Measurements from ENCODE around the gene KRTAP5-4. TPM values are rescaled to one million over a fixed set of nuclear protein-coding genes. Genes with fewer than 3 reads are reported as not detected.
"Not testable (repeated sequence)": the region's sequence is repeated elsewhere in the genome, so short reads cannot be mapped to it uniquely, and the experiment has no call there.

Gene KRTAP5-4
- total RNA-seq, 1 donor from 2014 or later, result not detected

DNA sequence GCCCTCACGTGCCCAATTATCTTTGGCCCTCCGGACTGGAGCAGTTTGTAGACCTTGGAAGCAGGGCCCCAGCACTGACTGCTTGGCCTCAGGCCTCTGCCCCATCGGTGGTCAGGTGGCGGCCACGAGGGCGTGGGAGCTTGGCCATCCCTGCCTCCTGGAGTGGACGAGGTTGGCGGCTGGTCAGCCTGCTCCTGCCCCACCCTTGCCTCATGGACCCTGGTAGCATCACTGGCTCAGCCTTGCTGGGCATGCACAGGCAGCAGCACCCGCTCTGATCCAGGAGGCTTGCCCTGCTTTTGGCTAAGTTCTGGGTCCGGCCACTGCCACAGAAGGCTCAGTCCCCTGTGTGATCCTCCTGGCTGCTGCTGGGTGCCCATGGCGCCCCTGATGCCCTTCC is 17.8 kb downstream of the KRTAP5-4 start:
- H3K27me3 Mint-ChIP-seq (ENCODE audit: low read depth), result peaks cover 51% of the 10 kb centered on the region
- no peaks in the 10 kb centered on the region for H3K36me3 Mint-ChIP-seq (ENCODE audit: low read depth)
- H3K4me1 Mint-ChIP-seq, result peaks cover 9% of the 10 kb centered on the region
- peaks cover 5% of the 10 kb centered on the region for H3K9me3 Mint-ChIP-seq
- DNase-seq (ENCODE audit: low read depth, low spot score), result no peak
- H3K4me3 Mint-ChIP-seq, result no peak overlapping the region
- H3K27ac Mint-ChIP-seq (ENCODE audit: unreplicated experiment), result no peak overlapping the region
- TF ChIP-seq, protein P1, sequence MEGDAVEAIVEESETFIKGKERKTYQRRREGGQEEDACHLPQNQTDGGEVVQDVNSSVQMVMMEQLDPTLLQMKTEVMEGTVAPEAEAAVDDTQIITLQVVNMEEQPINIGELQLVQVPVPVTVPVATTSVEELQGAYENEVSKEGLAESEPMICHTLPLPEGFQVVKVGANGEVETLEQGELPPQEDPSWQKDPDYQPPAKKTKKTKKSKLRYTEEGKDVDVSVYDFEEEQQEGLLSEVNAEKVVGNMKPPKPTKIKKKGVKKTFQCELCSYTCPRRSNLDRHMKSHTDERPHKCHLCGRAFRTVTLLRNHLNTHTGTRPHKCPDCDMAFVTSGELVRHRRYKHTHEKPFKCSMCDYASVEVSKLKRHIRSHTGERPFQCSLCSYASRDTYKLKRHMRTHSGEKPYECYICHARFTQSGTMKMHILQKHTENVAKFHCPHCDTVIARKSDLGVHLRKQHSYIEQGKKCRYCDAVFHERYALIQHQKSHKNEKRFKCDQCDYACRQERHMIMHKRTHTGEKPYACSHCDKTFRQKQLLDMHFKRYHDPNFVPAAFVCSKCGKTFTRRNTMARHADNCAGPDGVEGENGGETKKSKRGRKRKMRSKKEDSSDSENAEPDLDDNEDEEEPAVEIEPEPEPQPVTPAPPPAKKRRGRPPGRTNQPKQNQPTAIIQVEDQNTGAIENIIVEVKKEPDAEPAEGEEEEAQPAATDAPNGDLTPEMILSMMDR (conservative IDR thresholded peaks at IDR 0.05), result no peak

- H3K27me3 Mint-ChIP-seq (ENCODE audit: low read depth), result peaks cover 54% of the 10 kb centered on the region
- peaks cover 9% of the 10 kb centered on the region for H3K4me1 Mint-ChIP-seq
- TF ChIP-seq, protein P1 (conservative IDR thresholded peaks at IDR 0.05), result no peak
- H3K9me3 Mint-ChIP-seq, result peaks cover 5% of the 10 kb centered on the region
- H3K27ac Mint-ChIP-seq (ENCODE audit: unreplicated experiment), result no peak overlapping the region
- no peaks in the 10 kb centered on the region for H3K36me3 Mint-ChIP-seq (ENCODE audit: low read depth)
- no peak for DNase-seq (ENCODE audit: low read depth, low spot score)
- H3K4me3 Mint-ChIP-seq, result no peak overlapping the region
Measured at GRCh38 chr11:1603629-1604028, 18.3 kb downstream of the KRTAP5-4 start.

DNA sequence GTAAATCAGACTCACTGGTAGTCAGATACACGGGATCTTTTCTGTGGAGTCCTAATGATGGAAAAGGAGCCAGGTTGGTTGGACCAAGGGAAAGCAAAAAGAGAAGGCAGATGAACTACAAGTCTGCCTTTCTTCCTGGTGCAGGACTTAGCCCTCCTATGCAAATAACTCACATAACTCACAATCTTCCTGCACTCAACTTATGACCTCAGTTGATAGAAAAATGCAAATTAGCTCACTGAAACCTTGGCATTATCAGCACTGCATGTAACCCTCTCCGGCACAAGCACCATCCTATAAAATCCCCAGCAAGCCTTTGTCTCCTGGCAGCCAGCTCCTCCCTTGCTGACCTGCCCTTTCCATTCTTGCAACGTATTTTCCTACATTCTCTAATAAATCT is 20.3 kb downstream of the KRTAP5-4 start:
- not testable (repeated sequence) for H3K4me3 Mint-ChIP-seq; DNase-seq (ENCODE audit: low read depth, low spot score); H3K9me3 Mint-ChIP-seq; H3K4me1 Mint-ChIP-seq; H3K27ac Mint-ChIP-seq (ENCODE audit: unreplicated experiment); H3K36me3 Mint-ChIP-seq (ENCODE audit: low read depth)
- peaks cover 58% of the 10 kb centered on the region for H3K27me3 Mint-ChIP-seq (ENCODE audit: low read depth)

DNA sequence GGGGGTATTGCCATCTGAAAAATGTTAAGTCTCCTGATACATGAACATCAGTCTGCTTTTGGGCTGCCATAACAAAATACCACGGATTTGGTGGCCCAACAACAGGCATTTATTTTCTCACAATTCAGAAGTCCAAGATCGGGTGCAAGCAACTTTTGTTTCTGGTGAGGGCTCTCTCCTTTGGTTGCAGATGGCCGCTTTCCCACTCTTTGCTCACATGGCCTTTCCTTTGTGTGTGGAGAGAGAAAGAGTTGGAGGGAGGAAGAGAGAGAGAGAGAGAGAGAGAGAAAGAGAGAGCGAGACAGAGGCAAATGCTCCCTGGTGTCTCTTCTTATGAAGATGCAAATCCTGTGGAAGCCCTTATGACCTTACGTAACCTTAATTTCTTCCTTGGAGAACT is 21.3 kb downstream of the KRTAP5-4 start:
- H3K9me3 Mint-ChIP-seq, result peaks cover 5% of the 10 kb centered on the region
- H3K27me3 Mint-ChIP-seq (ENCODE audit: low read depth), result peaks cover 65% of the 10 kb centered on the region
- H3K4me3 Mint-ChIP-seq, result no peak overlapping the region
- H3K36me3 Mint-ChIP-seq (ENCODE audit: low read depth), result no peaks in the 10 kb centered on the region
- no peak for DNase-seq (ENCODE audit: low read depth, low spot score)
- peaks cover 6% of the 10 kb centered on the region for H3K4me1 Mint-ChIP-seq
- TF ChIP-seq, protein P1 (conservative IDR thresholded peaks at IDR 0.05), result no peak
- no peak overlapping the region for H3K27ac Mint-ChIP-seq (ENCODE audit: unreplicated experiment)

DNA sequence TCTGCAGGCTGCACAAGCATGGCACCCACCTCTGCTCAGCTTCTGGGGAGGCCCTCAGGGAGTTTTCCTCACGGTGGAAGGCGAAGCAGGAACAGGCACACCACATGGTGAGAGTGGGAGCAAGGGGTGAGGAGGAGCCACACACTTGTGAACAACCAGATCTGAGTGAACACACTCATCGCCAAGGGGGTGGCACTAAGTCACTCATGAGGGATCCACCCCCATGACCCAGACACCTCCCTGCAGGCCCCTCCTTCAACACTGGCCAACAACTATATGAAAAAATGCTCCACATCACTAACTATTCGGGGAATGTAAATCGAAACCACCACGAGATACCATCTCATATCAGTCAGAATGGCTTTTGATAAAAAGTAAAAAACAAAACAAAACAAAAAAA is 23.1 kb downstream of the KRTAP5-4 start:
- no peaks in the 10 kb centered on the region for H3K36me3 Mint-ChIP-seq (ENCODE audit: low read depth)
- peaks cover 5% of the 10 kb centered on the region for H3K9me3 Mint-ChIP-seq
- DNase-seq (ENCODE audit: low read depth, low spot score), result no peak
- H3K27me3 Mint-ChIP-seq (ENCODE audit: low read depth), result peaks cover 83% of the 10 kb centered on the region
- no peak overlapping the region for H3K27ac Mint-ChIP-seq (ENCODE audit: unreplicated experiment)
- H3K4me3 Mint-ChIP-seq, result no peak overlapping the region
- H3K4me1 Mint-ChIP-seq, result peaks cover 6% of the 10 kb centered on the region
- TF ChIP-seq, protein P1 (conservative IDR thresholded peaks at IDR 0.05), result no peak

GRCh38 chr11:1598406-1598805 is 23.5 kb downstream of the KRTAP5-4 start:
- H3K4me3 Mint-ChIP-seq; H3K36me3 Mint-ChIP-seq (ENCODE audit: low read depth); H3K27ac Mint-ChIP-seq (ENCODE audit: unreplicated experiment); DNase-seq (ENCODE audit: low read depth, low spot score); H3K4me1 Mint-ChIP-seq; H3K9me3 Mint-ChIP-seq: not testable (repeated sequence)
- peaks cover 84% of the 10 kb centered on the region for H3K27me3 Mint-ChIP-seq (ENCODE audit: low read depth)

- Mint-ChIP-seq H3K4me3 (no peak within 1 kb of the TSS), H3K27me3 (ENCODE audit: low read depth) (peaks cover 86% of the 10 kb centered on the region), H3K4me1 (peaks cover 6% of the 10 kb centered on the region), H3K9me3 (peaks cover 5% of the 10 kb centered on the region), H3K27ac (ENCODE audit: unreplicated experiment) (no peak within 1 kb of the TSS), H3K36me3 (ENCODE audit: low read depth) (no peaks in the 10 kb centered on the region)
- TF ChIP-seq, protein P1 (conservative IDR thresholded peaks at IDR 0.05), result no peak
- no peak for DNase-seq (ENCODE audit: low read depth, low spot score)
Measured at GRCh38 chr11:1597994-1598380, 24.0 kb downstream of the KRTAP5-4 start, which contains the start of gene KRTAP5-2. KRTAP5-2 (minus strand) TSS chr11:1598294; CDS start chr11:1598250, 44 bp downstream.

All from neural crest cell (in vitro differentiated cells).